Mesodermal cell (in vitro differentiated cells): ENCODE measurements around the gene ZNF79.
A peak's percentile ranks its signal among the peaks of the same experiment; 100 is the strongest.

ENCODE experiments used
- H3K27ac ChIP-seq: 2 replicates; pipeline ENCODE4 v1.7.0; 2013; ENCODE audit warnings: mild to moderate bottlenecking, low read depth, low read length, moderate library complexity; ENCODE audit not compliant: severe bottlenecking
- H3K36me3 ChIP-seq: 2 replicates; pipeline ENCODE4 v1.7.1; 2013; ENCODE audit warnings: mild to moderate bottlenecking, low read length, moderate library complexity; ENCODE audit not compliant: control insufficient read depth, insufficient read depth
- H3K4me1 ChIP-seq: one replicate; pipeline ENCODE4 v1.7.1; 2013; ENCODE audit warnings: mild to moderate bottlenecking, low read length; ENCODE audit not compliant: insufficient read depth, control insufficient read depth, poor library complexity, severe bottlenecking
- H3K4me3 ChIP-seq: 2 replicates; pipeline ENCODE4 v1.7.0; 2013; ENCODE audit warnings: low read length, control low read depth, mild to moderate bottlenecking; ENCODE audit not compliant: insufficient read depth, poor library complexity, severe bottlenecking; ENCODE audit errors: extremely low read depth
- H3K9me3 ChIP-seq: 2 replicates; pipeline ENCODE4 v1.7.1; 2013; ENCODE audit warnings: mild to moderate bottlenecking, low read length, moderate library complexity; ENCODE audit not compliant: control insufficient read depth
- WGBS, 2 experiments: methylation state at CpG; one replicate each; pipeline ENCODE4 v1.1.5; 2013; ENCODE audit warnings: missing lambda C conversion rate in 2 of 2; ENCODE audit not compliant: insufficient coverage in 2 of 2; 5-methylcytosine and 5-hydroxymethylcytosine counted together

ZNF79 gene

GRCh38 chr9:127430415-127430814 lies 6.2 kb downstream of the ZNF79 start:
- Histone ChIP-seq H3K27ac (no peak overlapping the region), H3K4me3 (no peak overlapping the region), H3K9me3 (no peaks in the 10 kb centered on the region), H3K4me1 (no peaks in the 10 kb centered on the region), H3K36me3 (peaks cover 90% of the 10 kb centered on the region)
- 97 to 100% methylated on average over 7 to 8 of the region's 8 CpGs for whole genome bisulfite sequencing, 2 experiments

- Histone ChIP-seq H3K4me3 (no peak overlapping the region), H3K36me3 (peaks cover 95% of the 10 kb centered on the region), H3K27ac (no peak overlapping the region), H3K9me3 (no peaks in the 10 kb centered on the region), H3K4me1 (no peaks in the 10 kb centered on the region)
- WGBS, 2 experiments: 87 to 96% methylated on average over 9 to 10 of the region's 12 CpGs
Measured at GRCh38 chr9:127437497-127438264, 13.5 kb downstream of the ZNF79 start.

GRCh38 chr9:127438394-127438793 lies 14.2 kb downstream of the ZNF79 start:
- 96 to 98% methylated on average over 8 to 9 of the region's 9 CpGs for WGBS, 2 experiments
- Histone ChIP-seq H3K27ac (no peak overlapping the region), H3K4me3 (no peak overlapping the region), H3K36me3 (peaks cover 93% of the 10 kb centered on the region), H3K4me1 (no peaks in the 10 kb centered on the region), H3K9me3 (no peaks in the 10 kb centered on the region)

GRCh38 chr9:127444283-127444920 lies 20.2 kb downstream of the ZNF79 start:
- no peak overlapping the region for H3K4me3 ChIP-seq
- H3K4me1 ChIP-seq: peaks cover 4% of the 10 kb centered on the region
- H3K36me3 ChIP-seq: peaks cover 89% of the 10 kb centered on the region
- H3K9me3 ChIP-seq: peaks cover 16% of the 10 kb centered on the region
- WGBS, 2 experiments: 90 to 95% methylated on average over 9 to 16 of the region's 17 CpGs
- peak overlapping the region; percentile 66 for H3K27ac ChIP-seq

GRCh38 chr9:127444921-127445850 lies 21.0 kb downstream of the ZNF79 start:
- 97 to 99% methylated on average over 9 to 14 of the region's 15 CpGs for WGBS, 2 experiments
- Histone ChIP-seq H3K4me1 (peaks cover 8% of the 10 kb centered on the region), H3K27ac (peak overlapping the region; percentile 29), H3K4me3 (no peak overlapping the region), H3K9me3 (peaks cover 16% of the 10 kb centered on the region), H3K36me3 (peaks cover 90% of the 10 kb centered on the region)

GRCh38 chr9:127445851-127446712 lies 21.9 kb downstream of the ZNF79 start:
- Histone ChIP-seq H3K9me3 (peaks cover 16% of the 10 kb centered on the region), H3K27ac (no peak overlapping the region), H3K4me3 (no peak overlapping the region), H3K4me1 (peaks cover 8% of the 10 kb centered on the region), H3K36me3 (peaks cover 85% of the 10 kb centered on the region)
- WGBS, 2 experiments: 60 to 100% methylated on average over 1 to 3 of the region's 4 CpGs

- WGBS, 2 experiments: 95 to 97% methylated on average over 7 of the region's 7 CpGs
- peaks cover 8% of the 10 kb centered on the region for H3K4me1 ChIP-seq
- H3K27ac ChIP-seq: no peak overlapping the region
- peaks cover 80% of the 10 kb centered on the region for H3K36me3 ChIP-seq
- H3K9me3 ChIP-seq: peaks cover 16% of the 10 kb centered on the region
- H3K4me3 ChIP-seq: no peak overlapping the region
Measured at GRCh38 chr9:127446713-127447415, 22.7 kb downstream of the ZNF79 start.

- H3K27ac ChIP-seq: peak overlapping the region; percentile 77
- no peak overlapping the region for H3K4me3 ChIP-seq
- H3K4me1 ChIP-seq: peaks cover 11% of the 10 kb centered on the region
- peaks cover 74% of the 10 kb centered on the region for H3K36me3 ChIP-seq
- WGBS, 2 experiments: 95 to 96% methylated on average over 4 to 6 of the region's 7 CpGs
- H3K9me3 ChIP-seq: peaks cover 16% of the 10 kb centered on the region
Measured at GRCh38 chr9:127447416-127448111, 23.4 kb downstream of the ZNF79 start.

GRCh38 chr9:127448112-127448805 lies 24.1 kb downstream of the ZNF79 start:
- peak overlapping the region; percentile 17 for H3K27ac ChIP-seq
- peaks cover 16% of the 10 kb centered on the region for H3K9me3 ChIP-seq
- peaks cover 67% of the 10 kb centered on the region for H3K36me3 ChIP-seq

More at GRCh38 chr9:127448112-127448805, 24.1 kb downstream of the ZNF79 start:
- peaks cover 11% of the 10 kb centered on the region for H3K4me1 ChIP-seq
- H3K4me3 ChIP-seq: peak overlapping the region; percentile 96
- 96 to 98% methylated on average over 8 of the region's 8 CpGs for WGBS, 2 experiments
